ENCODE data around the gene BMI1. TPM values are rescaled to one million over a fixed set of nuclear protein-coding genes. Genes with fewer than 3 reads are reported as not detected.

BMI1 gene
- polyA plus RNA-seq, 1 experiment = 50.4 TPM

GRCh38 chr10:22340329-22341189 lies 19.7 kb downstream of the BMI1 start:
- ChIA-PET CTCF (interaction anchor here (0.5 to 1.2 kb wide), 5 partner anchors 86 to 649 kb away, joined by 3 to 5 read pairs (median 4); no protein-coding TSS in a partner anchor), POLR2A (interaction anchor here (0.7 to 2.5 kb wide), 8 partner anchors 14 to 648 kb away, joined by 3 to 19 read pairs (median 4); partner anchors contain the start of genes BMI1 and COMMD3)
- H3K27me3 ChIP-seq (ENCODE audit: control insufficient read depth, insufficient read depth, low read length) = peaks cover 76% of the 10 kb centered on the region
- DNase-seq (ENCODE audit: low read depth, low spot score) = peak; percentile 55
- peak overlapping the region; percentile 73 for H3K4me3 ChIP-seq (ENCODE audit: low read depth, low read length)
- no peak for TF ChIP-seq CTCF (IDR thresholded peaks at IDR 0.05; ENCODE audit: low read depth, low read length)
- peak overlapping the region; percentile 87 for H3K27ac ChIP-seq (ENCODE audit: low read depth, low read length)
- peaks cover 12% of the 10 kb centered on the region for H3K9me3 ChIP-seq (ENCODE audit: control insufficient read depth, insufficient read depth, low read length)

GRCh38 chr10:22341190-22341925 lies 20.5 kb downstream of the BMI1 start:
- DNase-seq (ENCODE audit: low read depth, low spot score) = no peak
- H3K4me3 ChIP-seq (ENCODE audit: low read depth, low read length) = peak overlapping the region; percentile 73
- POLR2A ChIA-PET = interaction anchor here (0.8 to 2.5 kb wide), 3 partner anchors 25 to 614 kb away, joined by 3 to 19 read pairs (median 5); partner anchors contain the start of gene COMMD3
- no peak for TF ChIP-seq CTCF (IDR thresholded peaks at IDR 0.05; ENCODE audit: low read depth, low read length)
- H3K9me3 ChIP-seq (ENCODE audit: control insufficient read depth, insufficient read depth, low read length) = peaks cover 9% of the 10 kb centered on the region; the same call in 1 of the 2 replicates
- peaks cover 76% of the 10 kb centered on the region for H3K27me3 ChIP-seq (ENCODE audit: control insufficient read depth, insufficient read depth, low read length)
- CTCF ChIA-PET = no interaction called here
- H3K27ac ChIP-seq (ENCODE audit: low read depth, low read length) = no peak overlapping the region

- POLR2A ChIA-PET = interaction anchor here (0.8 to 2.5 kb wide), 3 partner anchors 26 to 614 kb away, joined by 3 to 19 read pairs (median 5); partner anchors contain the start of gene COMMD3
- H3K4me3 ChIP-seq (ENCODE audit: low read depth, low read length) = no peak overlapping the region
- CTCF ChIA-PET = no interaction called here
Measured at GRCh38 chr10:22341926-22342196, 21.0 kb downstream of the BMI1 start.

GRCh38 chr10:22342421-22342820 lies 21.5 kb downstream of the BMI1 start:
- H3K27ac ChIP-seq (ENCODE audit: low read depth, low read length) = no peak overlapping the region
- H3K4me3 ChIP-seq (ENCODE audit: low read depth, low read length) = no peak overlapping the region
- H3K27me3 ChIP-seq (ENCODE audit: control insufficient read depth, insufficient read depth, low read length) = peaks cover 76% of the 10 kb centered on the region
- POLR2A ChIA-PET = interaction anchor here (1.6 kb wide), 1 partner anchor 94 kb away, joined by 3 read pairs; no protein-coding TSS in a partner anchor
- no peak for DNase-seq (ENCODE audit: low read depth, low spot score)
- no peak for TF ChIP-seq CTCF (IDR thresholded peaks at IDR 0.05; ENCODE audit: low read depth, low read length)
- CTCF ChIA-PET = interaction anchor here (0.7 to 1.4 kb wide), 2 partner anchors 101 to 232 kb away, joined by 3 to 4 read pairs; no protein-coding TSS in a partner anchor
- H3K9me3 ChIP-seq (ENCODE audit: control insufficient read depth, insufficient read depth, low read length) = peaks cover 9% of the 10 kb centered on the region; the same call in 1 of the 2 replicates

More at GRCh38 chr10:22341926-22342196, 21.0 kb downstream of the BMI1 start:
- no peak for TF ChIP-seq CTCF (IDR thresholded peaks at IDR 0.05; ENCODE audit: low read depth, low read length)
- Histone ChIP-seq H3K27me3 (ENCODE audit: control insufficient read depth, insufficient read depth, low read length) (peaks cover 76% of the 10 kb centered on the region), H3K9me3 (ENCODE audit: control insufficient read depth, insufficient read depth, low read length) (peaks cover 9% of the 10 kb centered on the region; the same call in 1 of the 2 replicates), H3K27ac (ENCODE audit: low read depth, low read length) (no peak overlapping the region)
- no peak for DNase-seq (ENCODE audit: low read depth, low spot score)
